IMR-90 (cell line): Measurements from ENCODE around the gene CP. TPM values are rescaled to one million over a fixed set of nuclear protein-coding genes. Genes with fewer than 3 reads are reported as not detected.

ENCODE experiments used
- ATAC-seq: fragments of 200-7000 bp; cut with Tn5 transposase; 2 replicates; pipeline ENCODE4 v1.9.1; 2020; ENCODE audit warnings: low read depth, mild to moderate bottlenecking, moderate library complexity
- BruUV-seq: library from RNA; stranded (reverse); fragments of 400-500 nt; replicated peaks from 2 replicates; lab custom pipeline; 2021; lab: Mats Ljungman, UMichigan
- CTCF ChIA-PET: fragments of 300-600 bp; formaldehyde crosslinking; extraction: SDS; loops from one replicate; lab custom pipeline; 2021; ENCODE audit warnings: antibody characterized with exemption; lab: Yijun Ruan, JAX
- POLR2A ChIA-PET: fragments of 300-600 bp; sonication (Branson Sonifier 250); formaldehyde crosslinking; loops from one replicate; lab custom pipeline; 2022; ENCODE audit warnings: antibody characterized with exemption; ENCODE audit not compliant: unreplicated experiment; lab: Charles Lee
- DNase-seq: peaks from one replicate; pipeline ENCODE4 v3.0.0; 2013
- H2AFZ ChIP-seq: replicated peaks from 2 replicates; pipeline ENCODE3; 2013; ENCODE audit warnings: low read length, mild to moderate bottlenecking; ENCODE audit not compliant: poor library complexity
- H2AK5ac ChIP-seq: 2 replicates; pipeline ENCODE4 v1.6.1; 2013; ENCODE audit warnings: low read depth, low read length, inconsistent platforms
- H2AK9ac ChIP-seq: replicated peaks from 2 replicates; pipeline ENCODE3; 2013; ENCODE audit warnings: mild to moderate bottlenecking, low read depth, low read length, moderate library complexity; ENCODE audit not compliant: poor library complexity
- H2BK120ac ChIP-seq: 2 replicates; pipeline ENCODE4 v1.6.1; 2013; ENCODE audit warnings: low read depth, low read length, inconsistent platforms
- H2BK15ac ChIP-seq: 3 replicates; pipeline ENCODE4 v1.6.1; 2013; ENCODE audit warnings: low read depth, low read length, inconsistent platforms
- H2BK20ac ChIP-seq: 2 replicates; pipeline ENCODE4 v1.6.1; 2013; ENCODE audit warnings: low read depth, mild to moderate bottlenecking, inconsistent platforms, low read length, moderate library complexity
- H2BK5ac ChIP-seq: 2 replicates; pipeline ENCODE4 v1.6.1; 2013; ENCODE audit warnings: mild to moderate bottlenecking, low read depth, low read length, inconsistent platforms; ENCODE audit not compliant: poor library complexity, severe bottlenecking
- H3K14ac ChIP-seq: replicated peaks from 2 replicates; pipeline ENCODE4 v1.6.1; 2013; ENCODE audit warnings: low read depth, low read length, inconsistent platforms
- H3K18ac ChIP-seq: 2 replicates; pipeline ENCODE4 v1.6.1; 2013; ENCODE audit warnings: low read depth, low read length, control low read depth
- H3K23ac ChIP-seq: 2 replicates; pipeline ENCODE4 v1.6.1; 2013; ENCODE audit warnings: low read depth, low read length, inconsistent platforms
- H3K27ac ChIP-seq: 2 replicates; pipeline ENCODE4 v1.5.1; 2013; ENCODE audit warnings: mild to moderate bottlenecking, control low read depth, low read length; ENCODE audit not compliant: insufficient read depth
- H3K27me3 ChIP-seq: 2 replicates; pipeline ENCODE4 v1.6.1; 2013; ENCODE audit warnings: low read length; ENCODE audit not compliant: control insufficient read depth, insufficient read depth
- H3K36me3 ChIP-seq: 2 replicates; pipeline ENCODE4 v1.6.1; 2013; ENCODE audit warnings: low read length, mixed read lengths; ENCODE audit not compliant: control insufficient read depth, insufficient read depth
- H3K4ac ChIP-seq: 2 replicates; pipeline ENCODE4 v1.6.1; 2013; ENCODE audit warnings: low read depth, low read length, inconsistent platforms
- H3K4me1 ChIP-seq: 2 replicates; pipeline ENCODE4 v1.6.1; 2013; ENCODE audit warnings: low read length, mixed read lengths; ENCODE audit not compliant: control insufficient read depth, insufficient read depth
- H3K4me2 ChIP-seq: 2 replicates; pipeline ENCODE4 v1.6.1; 2013; ENCODE audit warnings: low read depth, mild to moderate bottlenecking, control low read depth, low read length, moderate library complexity
- H3K4me3 ChIP-seq: 2 replicates; pipeline ENCODE4 v1.5.1; 2013; ENCODE audit warnings: low read depth, mild to moderate bottlenecking, control low read depth, low read length, moderate library complexity; ENCODE audit not compliant: insufficient read depth
- H3K56ac ChIP-seq: 2 replicates; pipeline ENCODE4 v1.6.1; 2013; ENCODE audit warnings: low read length, inconsistent platforms; ENCODE audit not compliant: insufficient read depth; ENCODE audit errors: extremely low read depth
- H3K79me1 ChIP-seq, 2 experiments: 2 replicates each; pipeline ENCODE4 v1.6.1; 2013; ENCODE audit warnings: low read length in 2 of 2, inconsistent platforms in 1 of 2, low read depth in 1 of 2
- H3K9ac ChIP-seq: 2 replicates; pipeline ENCODE4 v1.6.1; 2013; ENCODE audit warnings: low read depth, low read length, control low read depth
- H3K9me1 ChIP-seq: 2 replicates; pipeline ENCODE4 v1.6.1; 2013; ENCODE audit warnings: low read length, inconsistent platforms; ENCODE audit not compliant: insufficient read depth
- H3K9me3 ChIP-seq: 2 replicates; pipeline ENCODE4 v1.6.1; 2013; ENCODE audit warnings: low read length; ENCODE audit not compliant: control insufficient read depth, insufficient read depth
- H4K20me1 ChIP-seq: 2 replicates; pipeline ENCODE4 v1.6.1; 2013; ENCODE audit warnings: low read length, inconsistent platforms; ENCODE audit not compliant: insufficient read depth
- H4K5ac ChIP-seq: 2 replicates; pipeline ENCODE4 v1.6.1; 2013; ENCODE audit warnings: mild to moderate bottlenecking, low read depth, low read length, control low read depth
- H4K8ac ChIP-seq, 2 experiments: 2 replicates each; pipeline ENCODE4 v1.6.1; 2013; ENCODE audit warnings: low read depth in 2 of 2, low read length in 2 of 2, control low read depth in 1 of 2, inconsistent platforms in 1 of 2
- H4K91ac ChIP-seq: 2 replicates; pipeline ENCODE4 v1.6.1; 2013; ENCODE audit warnings: low read depth, low read length, inconsistent platforms; ENCODE audit not compliant: insufficient read depth
- ELK1 ChIP-seq: fragments of 150-350 bp; IDR thresholded peaks from 2 replicates; pipeline ENCODE4 v1.6.1; 2016; ENCODE audit warnings: low read depth, mild to moderate bottlenecking, low read length, moderate library complexity, borderline replicate concordance
- FOS ChIP-seq: fragments of 150-350 bp; IDR thresholded peaks from 2 replicates; pipeline ENCODE4 v1.6.1; 2016; ENCODE audit warnings: low read depth, low read length
- MAFK ChIP-seq: IDR thresholded peaks from 2 replicates; pipeline ENCODE4 v1.6.1; 2012; ENCODE audit warnings: low read depth, low read length, improper control_type of control experiment
- SMC3 ChIP-seq: fragments of 150-350 bp; IDR thresholded peaks from 2 replicates; pipeline ENCODE4 v1.6.1; 2016; ENCODE audit warnings: low read depth, mild to moderate bottlenecking, antibody characterized with exemption, low read length, moderate library complexity
- WGBS, 2 experiments: methylation state at CpG; one replicate each; pipeline versions ENCODE4 v1.1.5 to v1.1.7; 2013; ENCODE audit warnings: missing lambda C conversion rate in 2 of 2; ENCODE audit not compliant: insufficient read length in 1 of 2; ENCODE audit errors: extremely low coverage in 2 of 2; 5-methylcytosine and 5-hydroxymethylcytosine counted together
- dilution Hi-C: fragments of 300-500 bp; cut with HindIII; formaldehyde crosslinking; loops from one replicate; pipeline ENCODE4 v1.14.3; 2018; ENCODE audit warnings: low sequenced_read_pairs; ENCODE audit not compliant: unreplicated experiment
- in situ Hi-C: fragments of 300-500 bp; cut with MboI; formaldehyde crosslinking; loops from 3 replicates; pipeline ENCODE4 v1.14.3; 2019; ENCODE audit warnings: low sequenced_read_pairs, inconsistent platforms, mixed read lengths
- intact Hi-C: fragments of 100-400 bp; cut with micrococcal nuclease; formaldehyde crosslinking; loops from 2 replicates; pipeline ENCODE4 v1.10.0; 2022
- polyA plus RNA-seq, 3 experiments: library from polyadenylated mRNA; depleted of rRNA; stranded (reverse); fragments of >200 nt; gene quantifications; 2 replicates each; pipeline ENCODE4 v1.2.3, GENCODE V29; 2012; ENCODE audit warnings: low replicate concordance in 1 of 3
- total RNA-seq: library from RNA; depleted of rRNA; stranded (reverse); fragments of >200 nt; gene quantifications from 2 replicates; pipeline ENCODE4 v1.2.3, GENCODE V29; 2012

The CP gene
- total and polyA plus RNA-seq, 2 of the 4 experiments (the other 2 are of a cell fraction): not detected

DNA sequence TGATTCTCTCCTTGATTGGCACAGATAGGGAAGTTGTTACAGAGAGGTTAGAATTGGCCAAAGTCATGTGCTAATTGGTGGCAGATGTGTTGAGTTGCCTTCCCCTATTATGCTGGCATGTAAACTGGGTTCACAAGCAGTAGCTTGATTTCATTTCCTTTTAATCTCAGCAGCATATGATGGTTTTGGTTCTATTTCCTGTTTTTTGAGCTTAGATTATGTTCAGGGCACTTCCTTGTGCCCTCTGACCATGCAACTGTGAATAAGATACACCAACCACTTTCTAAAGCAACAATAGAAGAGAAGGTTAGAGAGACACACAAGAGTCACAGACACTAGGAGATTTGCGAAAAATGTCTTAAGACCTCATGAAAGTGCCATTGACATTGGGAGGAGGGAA is 75.7 kb downstream of the CP start:
- Histone ChIP-seq H3K27ac (no peak overlapping the region), H3K18ac (no peak overlapping the region), H2AK9ac (no peak overlapping the region), H4K8ac (no peak overlapping the region), H2BK120ac (no peak overlapping the region), H3K9ac (no peak overlapping the region), H3K56ac (no peak overlapping the region), H3K9me1 (no peaks in the 10 kb centered on the region; the same call in 1 of the 2 replicates), H4K91ac (no peak overlapping the region), H2AFZ (no peak overlapping the region), H3K9me3 (no peaks in the 10 kb centered on the region), H3K79me1 (peaks cover 0 to 15% of the 10 kb centered on the region in 2 experiments; a peak in 3 of 4 replicates), H3K4ac (no peak overlapping the region), H2BK5ac (no peak overlapping the region), H4K5ac (no peak overlapping the region), H3K23ac (no peak overlapping the region), H3K4me3 (no peak overlapping the region), H3K36me3 (peaks cover 20% of the 10 kb centered on the region), H3K4me2 (no peak overlapping the region), H2BK15ac (no peak overlapping the region), H3K27me3 (no peaks in the 10 kb centered on the region), H3K4me1 (no peaks in the 10 kb centered on the region), H3K14ac (no peak overlapping the region), H4K20me1 (no peaks in the 10 kb centered on the region), H2AK5ac (no peak overlapping the region), H2BK20ac (no peak overlapping the region)
- ATAC-seq: no peak
- no TSS peak for BruUV-seq
- ChIA-PET POLR2A (no interaction called here), CTCF (no interaction called here)
- in situ Hi-C loops: no loop called here
- no peak for DNase-seq
- intact Hi-C loops: no loop called here
- dilution Hi-C loops: no loop called here
- WGBS, 2 experiments: 89% methylated on average over 1 of the region's 1 CpG; no CpG with 5 or more reads in 1 of the 2 experiments
- TF ChIP-seq ELK1 (no peak), SMC3 (no peak), FOS (no peak), MAFK (no peak)
